Measurements from ENCODE around the gene PHF21A.

PHF21A gene

GRCh38 chr11:46075928-46076327 lies 45.3 kb downstream of the PHF21A start:
- no peak for DNase-seq (ENCODE audit: low read depth in 2 of 2)

GRCh38 chr11:46075168-46075567 lies 46.1 kb downstream of the PHF21A start:
- peak; percentile 18 for DNase-seq (ENCODE audit: low read depth in 2 of 2)

- DNase-seq (ENCODE audit: low read depth in 2 of 2) = no peak
Observed at GRCh38 chr11:46073632-46074031, 47.6 kb downstream of the PHF21A start.

GRCh38 chr11:46072172-46072964 lies 48.9 kb downstream of the PHF21A start:
- no peak for DNase-seq (ENCODE audit: low read depth in 2 of 2)

GRCh38 chr11:46071091-46071490 lies 50.2 kb downstream of the PHF21A start:
- no peak for DNase-seq (ENCODE audit: low read depth in 2 of 2)

- no peak for DNase-seq (ENCODE audit: low read depth in 2 of 2)
Observed at GRCh38 chr11:46069595-46069994, 51.7 kb downstream of the PHF21A start.

GRCh38 chr11:46066335-46066734 lies 54.9 kb downstream of the PHF21A start:
- DNase-seq (ENCODE audit: low read depth in 2 of 2) = no peak

- no peak for DNase-seq (ENCODE audit: low read depth in 2 of 2)
Observed at GRCh38 chr11:46065681-46066080, 55.6 kb downstream of the PHF21A start.

- DNase-seq (ENCODE audit: low read depth in 2 of 2) = no peak
Observed at GRCh38 chr11:46064221-46064620, 57.0 kb downstream of the PHF21A start.

GRCh38 chr11:46063138-46063537 lies 58.1 kb downstream of the PHF21A start:
- DNase-seq (ENCODE audit: low read depth in 2 of 2) = no peak

GRCh38 chr11:46060013-46060412 lies 61.2 kb downstream of the PHF21A start:
- DNase-seq (ENCODE audit: low read depth in 2 of 2) = no peak

- DNase-seq (ENCODE audit: low read depth in 2 of 2) = no peak
Observed at GRCh38 chr11:46057489-46057888, 63.8 kb downstream of the PHF21A start.

- peak; percentile 24 to 34 for DNase-seq (ENCODE audit: low read depth in 2 of 2)
Observed at GRCh38 chr11:46055371-46055770, 65.9 kb downstream of the PHF21A start.

GRCh38 chr11:46051102-46051501 lies 70.2 kb downstream of the PHF21A start:
- DNase-seq (ENCODE audit: low read depth in 2 of 2) = no peak

- DNase-seq (ENCODE audit: low read depth in 2 of 2) = no peak
Observed at GRCh38 chr11:46050662-46051061, 70.6 kb downstream of the PHF21A start.

GRCh38 chr11:46050003-46050461 lies 71.2 kb downstream of the PHF21A start:
- DNase-seq (ENCODE audit: low read depth in 2 of 2) = peak; percentile 75 to 78

GRCh38 chr11:46049325-46049897 lies 71.8 kb downstream of the PHF21A start:
- DNase-seq (ENCODE audit: low read depth in 2 of 2) = no peak

- DNase-seq (ENCODE audit: low read depth in 2 of 2) = no peak
Observed at GRCh38 chr11:46048198-46048597, 73.1 kb downstream of the PHF21A start.

GRCh38 chr11:46047520-46047919 lies 73.7 kb downstream of the PHF21A start:
- no peak for DNase-seq (ENCODE audit: low read depth in 2 of 2)

- no peak for DNase-seq (ENCODE audit: low read depth in 2 of 2)
Observed at GRCh38 chr11:46045811-46046210, 75.4 kb downstream of the PHF21A start.

GRCh38 chr11:46044601-46045000 lies 76.7 kb downstream of the PHF21A start:
- DNase-seq (ENCODE audit: low read depth in 2 of 2) = no peak

GRCh38 chr11:46039990-46040389 lies 81.3 kb downstream of the PHF21A start:
- peak in 1 of 2 experiments; percentile 26 for DNase-seq (ENCODE audit: low read depth in 2 of 2)

GRCh38 chr11:46038529-46038928 lies 82.7 kb downstream of the PHF21A start:
- no peak for DNase-seq (ENCODE audit: low read depth in 2 of 2)
